Spleen (tissue), 11 donors: Measurements from ENCODE around the gene PGLYRP1. TPM values are rescaled to one million over a fixed set of nuclear protein-coding genes. Genes with fewer than 3 reads are reported as not detected.

Experiments used
- DNase-seq: peaks from one replicate; pipeline ENCODE4 v3.0.0-alpha.2; 2020
- H3K27ac ChIP-seq, 8 donors: fragments of 200-600 bp; sonication (generic) in 7 of 8; 1 replicate in 4 of 8; 2 replicates in 4 of 8; pipeline versions ENCODE4 v1.5.0 to v1.8.0; 2016 to 2021; ENCODE audit warnings: inconsistent platforms in 4 of 8, mild to moderate bottlenecking in 4 of 8, moderate library complexity in 1 of 8
- H3K27me3 ChIP-seq, 7 donors: fragments of 200-600 bp; sonication (generic) in 6 of 7; replicated peaks in 1 of 7; 1 replicate in 4 of 7; 2 replicates in 3 of 7; pipeline versions ENCODE4 v1.5.0 to v1.8.0; 2016 to 2021; ENCODE audit warnings: inconsistent platforms in 3 of 7, mild to moderate bottlenecking in 1 of 7
- H3K36me3 ChIP-seq, 6 donors: fragments of 200-600 bp; sonication (generic) in 5 of 6; 1 replicate in 4 of 6; 2 replicates in 2 of 6; pipeline versions ENCODE4 v1.5.0 to v1.8.0; 2016 to 2021; ENCODE audit warnings: inconsistent platforms in 2 of 6
- H3K4me1 ChIP-seq, 6 donors: fragments of 200-600 bp; sonication (generic) in 5 of 6; 1 replicate in 3 of 6; 2 replicates in 3 of 6; pipeline versions ENCODE4 v1.5.0 to v1.8.0; 2016 to 2021; ENCODE audit warnings: inconsistent platforms in 3 of 6
- H3K4me3 ChIP-seq, 8 donors: fragments of 200-600 bp; sonication (generic) in 7 of 8; 1 replicate in 4 of 8; 2 replicates in 4 of 8; pipeline versions ENCODE4 v1.5.0 to v1.8.0; 2016 to 2021; ENCODE audit warnings: inconsistent platforms in 4 of 8, mild to moderate bottlenecking in 4 of 8, moderate library complexity in 2 of 8
- H3K9me3 ChIP-seq, 8 donors: fragments of 200-600 bp; sonication (generic) in 7 of 8; 1 replicate in 4 of 8; 2 replicates in 4 of 8; pipeline versions ENCODE4 v1.5.0 to v1.8.0; 2016 to 2021; ENCODE audit warnings: inconsistent platforms in 4 of 8
- POLR2A ChIP-seq, 3 donors: fragments of 450-650 bp; IDR thresholded peaks; one replicate each; pipeline ENCODE4 v1.5.1; 2017; ENCODE audit warnings: antibody characterized with exemption in 3 of 3, mild to moderate bottlenecking in 1 of 3
- POLR2AphosphoS5 ChIP-seq, 3 donors: sonication (generic); formaldehyde crosslinking; IDR thresholded peaks; one replicate each; pipeline ENCODE4 v1.5.1; 2017; ENCODE audit warnings: antibody characterized with exemption in 3 of 3
- whole genome bisulfite sequencing, 5 donors: extraction: QIAGEN DNeasy Blood & Tissue Kit in 3 of 5; methylation state at CpG; one replicate each; pipeline versions ENCODE4 v1.1.5 to v1.1.7; 2013 to 2018; 5-methylcytosine and 5-hydroxymethylcytosine counted together
- intact Hi-C: fragments of 100-400 bp; cut with DNase I; formaldehyde crosslinking; loops from one replicate; pipeline ENCODE4 v1.15.0; 2023; ENCODE audit warnings: low total_unique reads
- polyA plus RNA-seq, 3 donors: library from polyadenylated mRNA; stranded (reverse); fragments of 200-250 nt; gene quantifications; one replicate each; pipeline ENCODE4 v1.2.1, GENCODE V29; 2013
- total RNA-seq, 7 donors: library from RNA; depleted of rRNA in 3 of 7; stranded (reverse); fragments of >200 nt in 3 of 7; fragmentation: NEBNext Ultra II Directional in 4 of 7; extraction: Animal tissue kit (Norgen Biotek cat#: 25700) in 4 of 7; gene quantifications; one replicate each; pipeline versions ENCODE4 v1.1.0 to v1.2.1, GENCODE V29; 2016 to 2021
- TF ChIP-seq, protein P1 (sequence below), 11 experiments: fragments of 200-600 bp in 7 of 11; fragments of 450-650 bp in 4 of 11; sonication (generic) in 4 of 11; IDR thresholded peaks in 8 of 11; conservative IDR thresholded peaks in 3 of 11; 1 replicate in 7 of 11; 2 replicates in 4 of 11; pipeline versions ENCODE4 v1.4.0 to v1.8.0; 2016 to 2021; ENCODE audit warnings: antibody characterized with exemption in 11 of 11, inconsistent platforms in 4 of 11, mild to moderate bottlenecking in 1 of 11
- donor health status: healthy with polysubstance abuse.
- donor health status: DM: no; HTN: no; CAD: no; lungs with moderate emphysema.
- donor health status: DM: no; HTN: no; CAD: no.
- donor health status: Bipolar disorder and iron deficiency.
- donor health status: healthy.
- donor health status: DM: no; HTN: no; CAD: no.
- donor health status: DM: yes; HTN: yes; CAD: no.

The PGLYRP1 gene
- total and polyA plus RNA-seq, 10 donors: 2.5 to 97.9 (median 13.6) TPM

DNA sequence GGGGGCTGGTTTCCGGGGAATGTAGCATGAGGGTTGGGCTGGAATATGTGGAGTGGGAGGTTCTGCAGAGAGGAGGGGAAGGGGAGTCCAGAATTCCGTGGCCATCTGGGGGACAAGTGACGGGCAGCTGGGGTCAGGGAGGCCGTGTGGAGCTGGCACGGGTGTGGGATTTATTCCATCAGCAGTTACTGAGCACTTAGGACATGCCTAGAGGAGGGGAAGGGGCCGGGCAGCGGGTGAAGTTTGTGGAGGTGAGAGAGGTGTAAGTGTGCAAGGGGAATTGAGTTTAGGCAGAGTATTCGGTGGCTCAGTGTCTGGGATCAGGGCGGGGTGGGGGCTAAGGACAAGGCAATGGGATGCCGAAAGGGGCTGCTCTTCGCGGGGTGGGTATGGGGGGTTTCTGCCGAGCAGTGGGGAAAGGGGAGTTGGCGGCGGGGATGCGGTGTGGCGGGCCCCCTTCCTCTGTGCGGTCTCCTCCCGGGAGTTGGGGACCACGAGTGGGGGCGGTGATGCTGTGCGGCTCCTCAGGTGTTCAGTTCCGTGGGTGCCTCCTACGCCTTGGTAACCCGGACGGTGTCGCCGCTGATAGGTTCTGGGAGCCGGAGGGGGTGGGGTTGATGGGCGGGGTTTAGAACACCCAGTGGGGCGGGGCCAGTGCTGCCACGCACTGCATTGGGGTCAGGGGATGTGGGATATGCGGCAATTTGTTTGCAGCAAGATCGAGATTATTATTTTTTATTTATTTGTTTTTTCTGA lies 22.2 kb downstream of the PGLYRP1 start:
- Histone ChIP-seq H3K27me3 (peaks cover 0 to 19% (median 0%) of the 10 kb centered on the region in 7 donors), H3K27ac (no peak overlapping the region), H3K4me3 (peak overlapping the region in 4 of 8 donors; percentile 8 to 59 (median 25)), H3K9me3 (no peaks in the 10 kb centered on the region), H3K36me3 (peaks cover 0 to 35% (median 6%) of the 10 kb centered on the region in 6 donors), H3K4me1 (peaks cover 6 to 40% (median 28%) of the 10 kb centered on the region in 6 donors)
- peak; percentile 83 for DNase-seq
- TF ChIP-seq POLR2A (IDR thresholded peaks at IDR 0.05) (no peak), POLR2AphosphoS5 (IDR thresholded peaks at IDR 0.05) (no peak)
- TF ChIP-seq, protein P1, sequence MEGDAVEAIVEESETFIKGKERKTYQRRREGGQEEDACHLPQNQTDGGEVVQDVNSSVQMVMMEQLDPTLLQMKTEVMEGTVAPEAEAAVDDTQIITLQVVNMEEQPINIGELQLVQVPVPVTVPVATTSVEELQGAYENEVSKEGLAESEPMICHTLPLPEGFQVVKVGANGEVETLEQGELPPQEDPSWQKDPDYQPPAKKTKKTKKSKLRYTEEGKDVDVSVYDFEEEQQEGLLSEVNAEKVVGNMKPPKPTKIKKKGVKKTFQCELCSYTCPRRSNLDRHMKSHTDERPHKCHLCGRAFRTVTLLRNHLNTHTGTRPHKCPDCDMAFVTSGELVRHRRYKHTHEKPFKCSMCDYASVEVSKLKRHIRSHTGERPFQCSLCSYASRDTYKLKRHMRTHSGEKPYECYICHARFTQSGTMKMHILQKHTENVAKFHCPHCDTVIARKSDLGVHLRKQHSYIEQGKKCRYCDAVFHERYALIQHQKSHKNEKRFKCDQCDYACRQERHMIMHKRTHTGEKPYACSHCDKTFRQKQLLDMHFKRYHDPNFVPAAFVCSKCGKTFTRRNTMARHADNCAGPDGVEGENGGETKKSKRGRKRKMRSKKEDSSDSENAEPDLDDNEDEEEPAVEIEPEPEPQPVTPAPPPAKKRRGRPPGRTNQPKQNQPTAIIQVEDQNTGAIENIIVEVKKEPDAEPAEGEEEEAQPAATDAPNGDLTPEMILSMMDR (IDR thresholded peaks at IDR 0.05 in 8 of 11, conservative IDR thresholded peaks at IDR 0.05 in 3 of 11): no peak
- intact Hi-C loops: no loop called here
- WGBS, 5 donors: 4 to 7% (median 5%) methylated on average over 26 to 34 of the region's 34 CpGs

DNA sequence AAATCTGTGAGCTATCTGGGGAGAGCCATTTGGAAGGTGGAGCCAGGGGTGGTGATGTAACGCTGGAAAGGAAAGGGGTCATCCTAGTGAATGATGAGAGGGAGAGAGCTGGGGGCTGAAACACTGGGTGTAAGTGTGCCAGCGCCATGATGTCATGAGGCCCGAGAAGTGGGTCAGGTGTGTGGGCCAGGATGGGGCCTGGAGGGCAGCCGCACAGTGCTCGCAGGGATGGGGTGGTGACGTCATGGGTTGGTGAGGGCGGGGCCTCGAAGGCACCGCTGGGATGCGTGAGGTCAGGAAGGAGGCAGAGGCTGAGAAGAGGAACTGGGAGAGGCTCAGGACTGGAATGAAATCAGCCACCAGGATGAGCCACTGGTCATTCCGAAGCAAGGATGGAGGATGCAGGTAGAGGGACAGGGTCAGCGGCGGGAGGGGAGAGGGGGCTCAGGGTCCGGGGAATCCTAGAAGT lies 23.2 kb downstream of the PGLYRP1 start:
- peaks cover 0 to 19% (median 0%) of the 10 kb centered on the region in 7 donors for H3K27me3 ChIP-seq
- DNase-seq: no peak
- peaks cover 0 to 35% (median 6%) of the 10 kb centered on the region in 6 donors for H3K36me3 ChIP-seq
- H3K9me3 ChIP-seq: no peaks in the 10 kb centered on the region
- no peak overlapping the region for H3K27ac ChIP-seq
- TF ChIP-seq POLR2AphosphoS5 (IDR thresholded peaks at IDR 0.05) (no peak), POLR2A (IDR thresholded peaks at IDR 0.05) (no peak)
- TF ChIP-seq, protein P1 (IDR thresholded peaks at IDR 0.05 in 8 of 11, conservative IDR thresholded peaks at IDR 0.05 in 3 of 11): no peak
- intact Hi-C loops: no loop called here
- H3K4me1 ChIP-seq: peaks cover 7 to 46% (median 31%) of the 10 kb centered on the region in 6 donors
- WGBS, 5 donors: 20 to 34% (median 25%) methylated on average over 14 of the region's 14 CpGs
- H3K4me3 ChIP-seq: peak overlapping the region in 1 of 8 donors; percentile 59

DNA sequence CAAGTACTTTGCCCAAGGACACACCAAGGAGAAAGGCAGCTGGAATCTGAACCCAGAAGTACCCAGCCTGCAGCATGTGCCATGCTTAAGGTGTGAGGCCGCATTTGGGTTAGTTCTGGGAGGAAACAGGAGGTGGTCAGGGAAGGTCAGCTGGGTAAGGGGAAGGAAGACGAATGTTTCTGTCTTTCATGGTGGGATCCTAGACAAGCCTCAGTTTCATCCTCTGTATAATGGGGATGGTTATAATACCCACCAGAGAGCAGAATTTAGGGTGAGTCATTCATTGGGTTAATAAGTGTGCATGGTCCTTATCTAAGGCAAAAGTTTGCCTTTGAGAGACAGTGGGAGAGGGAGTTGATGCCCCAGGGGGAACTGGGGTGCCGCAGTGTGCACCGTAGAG lies 24.0 kb downstream of the PGLYRP1 start:
- TF ChIP-seq, protein P1 (IDR thresholded peaks at IDR 0.05 in 8 of 11, conservative IDR thresholded peaks at IDR 0.05 in 3 of 11): no peak
- TF ChIP-seq POLR2AphosphoS5 (IDR thresholded peaks at IDR 0.05): no peak
- peaks cover 0 to 19% (median 0%) of the 10 kb centered on the region in 7 donors for H3K27me3 ChIP-seq
- WGBS, 5 donors: 86 to 93% (median 89%) methylated on average over 4 of the region's 4 CpGs
- peaks cover 11 to 50% (median 38%) of the 10 kb centered on the region in 6 donors for H3K4me1 ChIP-seq
- no peak for DNase-seq
- H3K27ac ChIP-seq: no peak overlapping the region
- H3K9me3 ChIP-seq: no peaks in the 10 kb centered on the region
- H3K4me3 ChIP-seq: no peak overlapping the region
- intact Hi-C loops: no loop called here
- peaks cover 0 to 29% (median 6%) of the 10 kb centered on the region in 6 donors for H3K36me3 ChIP-seq

DNA sequence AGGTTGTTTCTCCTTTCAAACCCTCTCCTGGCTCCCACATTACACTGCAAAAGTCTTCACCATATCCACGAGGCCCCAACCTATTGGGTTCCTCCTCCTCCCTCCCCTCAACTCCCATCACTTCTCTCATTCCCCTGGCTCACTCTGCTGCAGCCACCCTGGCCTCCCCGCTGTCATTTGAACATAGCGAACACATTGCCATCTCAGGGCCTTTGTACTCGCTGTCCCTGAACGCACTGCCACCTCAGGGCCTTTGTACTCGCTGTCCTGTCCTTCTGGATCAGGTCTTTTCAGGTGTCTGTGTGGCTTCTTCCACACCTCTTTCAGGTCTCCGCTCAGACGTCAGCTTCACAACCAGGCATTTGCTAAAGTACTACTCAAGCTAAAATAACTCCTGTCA lies 25.9 kb downstream of the PGLYRP1 start:
- TF ChIP-seq POLR2AphosphoS5 (IDR thresholded peaks at IDR 0.05) (no peak), POLR2A (IDR thresholded peaks at IDR 0.05) (no peak)
- TF ChIP-seq, protein P1 (IDR thresholded peaks at IDR 0.05 in 8 of 11, conservative IDR thresholded peaks at IDR 0.05 in 3 of 11): no peak
- H3K36me3 ChIP-seq: peaks cover 0 to 17% (median 0%) of the 10 kb centered on the region in 6 donors
- DNase-seq: no peak
- 79 to 91% (median 82%) methylated on average over 8 of the region's 8 CpGs for WGBS, 5 donors
- no peak overlapping the region for H3K27ac ChIP-seq
- no peak overlapping the region for H3K4me3 ChIP-seq
- intact Hi-C loops: no loop called here
- H3K9me3 ChIP-seq: no peaks in the 10 kb centered on the region
- peaks cover 11 to 50% (median 38%) of the 10 kb centered on the region in 6 donors for H3K4me1 ChIP-seq
- H3K27me3 ChIP-seq: peaks cover 0 to 19% (median 0%) of the 10 kb centered on the region in 7 donors
